CMK (cell line): ENCODE results near the gene SCN8A.

Experiments
- DNase-seq: peaks from one replicate; pipeline ENCODE4 v3.0.0-alpha.2; 2010; ENCODE audit warnings: low read depth

Gene SCN8A

DNA sequence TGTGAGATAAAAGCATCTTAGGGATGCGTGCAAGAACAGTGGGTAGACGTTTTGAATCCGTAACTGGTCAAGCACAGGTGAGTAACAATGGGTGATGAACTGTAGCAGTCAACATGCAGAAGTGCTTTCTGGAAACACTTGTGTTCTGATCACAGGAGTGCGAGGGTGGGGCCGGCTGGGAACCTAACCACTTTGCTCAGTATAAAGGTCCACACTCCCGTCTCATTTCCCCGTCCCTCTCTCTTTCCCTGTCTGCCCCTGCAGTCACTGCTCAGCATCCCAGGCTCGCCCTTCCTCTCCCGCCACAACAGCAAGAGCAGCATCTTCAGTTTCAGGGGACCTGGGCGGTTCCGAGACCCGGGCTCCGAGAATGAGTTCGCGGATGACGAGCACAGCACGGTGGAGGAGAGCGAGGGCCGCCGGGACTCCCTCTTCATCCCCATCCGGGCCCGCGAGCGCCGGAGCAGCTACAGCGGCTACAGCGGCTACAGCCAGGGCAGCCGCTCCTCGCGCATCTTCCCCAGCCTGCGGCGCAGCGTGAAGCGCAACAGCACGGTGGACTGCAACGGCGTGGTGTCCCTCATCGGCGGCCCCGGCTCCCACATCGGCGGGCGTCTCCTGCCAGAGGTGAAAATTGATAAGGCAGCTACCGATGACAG lies 130.4 kb downstream of the SCN8A start:
- DNase-seq = no peak

DNA sequence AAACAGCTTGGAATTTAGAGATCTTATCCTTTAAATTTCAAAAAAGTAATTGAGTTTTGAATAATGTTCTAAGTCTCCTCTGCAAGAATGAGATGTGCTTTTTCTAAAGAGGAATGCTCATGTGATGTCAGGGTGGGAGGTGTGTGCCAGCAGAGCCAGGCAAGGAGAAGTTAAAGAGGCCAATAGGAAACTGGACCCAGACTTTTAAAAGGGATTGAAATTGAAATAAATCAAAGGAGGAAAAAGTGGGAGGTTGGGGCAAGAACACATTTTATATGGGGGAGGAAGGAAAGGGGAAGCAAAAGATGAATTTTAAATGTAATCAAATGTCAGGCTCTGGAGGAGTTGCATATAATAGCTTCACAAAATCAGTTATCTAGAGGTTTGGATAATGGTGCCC lies 131.4 kb downstream of the SCN8A start:
- DNase-seq = no peak

DNA sequence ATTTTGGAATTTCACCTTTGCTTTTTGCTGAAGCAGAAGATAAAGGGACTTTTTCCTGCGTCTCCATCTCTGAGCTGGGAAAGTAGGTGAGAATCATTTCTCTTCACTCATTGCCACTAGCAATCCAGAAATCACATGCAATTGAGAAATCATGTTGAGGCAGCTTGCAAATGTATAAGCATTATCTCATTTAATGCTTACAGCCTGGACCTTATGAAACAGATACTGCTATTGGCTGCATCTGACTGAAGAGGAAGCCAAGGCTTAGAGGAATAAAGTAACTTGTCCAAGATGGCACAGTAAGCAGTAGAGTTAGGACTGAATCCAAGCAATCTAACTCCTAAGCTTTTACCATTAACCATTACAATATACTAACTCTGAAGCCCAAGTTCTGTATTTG lies 135.1 kb downstream of the SCN8A start:
- no peak for DNase-seq

DNA sequence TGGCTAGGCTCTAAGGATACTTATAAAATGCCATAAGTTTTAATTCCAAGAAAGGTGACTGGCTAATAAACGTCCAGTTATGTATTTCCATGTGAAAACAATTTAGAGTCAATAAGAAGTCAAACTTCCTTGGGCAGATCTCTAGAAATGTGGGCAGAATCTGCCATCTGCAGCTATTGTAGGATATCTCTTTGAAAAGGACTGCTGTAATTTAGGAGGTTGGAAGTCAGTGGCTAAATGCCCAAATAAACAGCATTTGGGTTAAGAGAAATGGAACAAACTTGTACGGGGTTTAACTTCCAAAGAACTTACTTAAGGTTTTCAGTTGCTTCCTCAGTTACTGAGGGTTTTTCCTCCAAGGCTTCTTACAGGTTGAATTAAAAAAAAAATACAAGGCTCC lies 135.9 kb downstream of the SCN8A start:
- no peak for DNase-seq

DNA sequence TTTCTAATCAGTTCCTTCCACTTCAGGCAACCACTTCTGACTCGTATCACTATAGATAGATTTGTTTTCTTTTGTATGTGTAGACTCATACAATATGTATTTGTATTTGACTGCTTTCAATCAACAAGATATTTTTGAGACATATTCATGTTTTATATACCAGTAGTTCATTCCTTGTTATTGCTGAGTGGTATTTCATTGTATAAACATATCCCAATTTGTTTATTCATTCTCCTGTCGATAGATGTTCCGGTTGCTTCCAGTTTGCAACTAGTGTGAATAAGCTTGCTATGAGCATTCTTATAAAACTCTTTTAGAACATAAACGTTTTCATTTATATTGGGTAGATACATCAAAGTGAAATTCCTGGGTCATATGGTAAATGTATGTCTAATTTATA lies 138.3 kb downstream of the SCN8A start:
- DNase-seq = no peak

DNA sequence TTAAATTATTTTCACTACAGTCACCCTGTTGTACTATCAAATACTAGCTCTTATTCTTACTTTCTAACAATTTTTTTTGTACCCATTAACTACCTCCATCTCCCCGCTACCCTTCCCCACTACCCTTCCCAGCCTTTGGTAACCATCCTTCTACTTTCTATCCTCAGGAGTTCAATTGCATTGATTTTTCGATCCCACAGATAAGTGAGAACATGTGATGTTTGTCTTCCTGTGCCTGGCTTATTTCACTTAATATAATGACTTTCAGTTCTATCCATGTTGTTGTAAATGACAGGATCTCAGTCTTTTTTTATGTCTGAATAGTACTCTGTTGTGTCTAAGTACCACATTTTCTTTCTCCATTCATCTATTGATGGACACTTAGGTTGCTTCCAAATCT lies 139.7 kb downstream of the SCN8A start:
- no peak for DNase-seq

DNA sequence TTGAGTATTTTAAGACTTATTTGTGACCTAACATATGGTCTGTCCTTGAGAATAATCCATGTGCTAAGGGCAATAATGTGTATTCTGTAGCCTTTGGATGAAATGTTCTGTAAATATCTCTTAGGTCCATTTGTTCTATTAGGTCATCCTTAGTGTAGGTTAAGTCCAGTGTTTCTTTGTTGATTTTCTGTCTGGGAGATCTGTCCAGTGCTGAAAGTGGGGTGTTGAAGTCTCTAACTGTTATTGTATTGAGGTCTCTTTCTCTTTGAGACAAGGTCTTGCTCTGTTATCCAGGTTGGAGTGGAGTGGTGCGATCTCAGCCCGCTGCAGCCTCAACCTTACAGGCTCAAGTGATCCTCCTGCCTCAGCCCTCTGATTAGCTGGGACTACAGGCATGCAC lies 149.5 kb downstream of the SCN8A start:
- no peak for DNase-seq

DNA sequence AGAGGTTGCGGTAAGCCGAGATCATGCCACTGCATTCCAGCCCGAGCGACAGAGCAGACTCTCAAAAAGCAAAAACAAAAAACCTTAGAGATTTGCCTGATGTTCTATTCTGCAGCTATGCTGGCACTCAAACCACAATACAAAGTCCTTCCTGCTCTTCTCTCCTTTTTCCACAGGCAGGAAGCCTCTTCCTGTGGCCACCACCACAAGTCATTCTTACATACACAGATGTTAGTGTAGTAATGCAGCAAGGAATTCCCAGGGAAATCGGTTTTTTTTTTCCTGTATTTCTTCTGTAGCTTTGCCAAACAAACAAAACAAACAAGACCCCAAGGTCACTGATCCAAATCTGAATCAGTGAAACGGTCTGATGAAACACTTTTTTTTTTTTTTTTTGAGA lies 153.2 kb downstream of the SCN8A start:
- DNase-seq = no peak

DNA sequence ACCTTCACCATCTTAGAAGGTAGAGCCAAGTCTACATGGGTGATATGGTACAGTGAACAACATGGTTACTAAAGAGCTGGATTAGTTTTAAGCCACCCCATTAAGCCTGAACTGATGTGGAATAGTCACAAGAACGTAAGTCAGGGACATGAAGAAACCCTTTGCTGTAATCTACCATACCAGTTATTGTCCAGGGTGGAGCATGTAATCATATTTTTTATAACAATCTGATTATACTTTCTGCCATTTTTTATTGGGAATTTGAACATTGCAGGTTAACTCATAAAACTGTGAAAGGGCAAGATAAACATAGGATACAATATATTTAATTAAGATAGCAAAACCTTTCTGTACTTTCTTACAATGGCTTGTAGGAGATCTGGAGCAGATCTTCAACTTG lies 153.9 kb downstream of the SCN8A start:
- DNase-seq = no peak

DNA sequence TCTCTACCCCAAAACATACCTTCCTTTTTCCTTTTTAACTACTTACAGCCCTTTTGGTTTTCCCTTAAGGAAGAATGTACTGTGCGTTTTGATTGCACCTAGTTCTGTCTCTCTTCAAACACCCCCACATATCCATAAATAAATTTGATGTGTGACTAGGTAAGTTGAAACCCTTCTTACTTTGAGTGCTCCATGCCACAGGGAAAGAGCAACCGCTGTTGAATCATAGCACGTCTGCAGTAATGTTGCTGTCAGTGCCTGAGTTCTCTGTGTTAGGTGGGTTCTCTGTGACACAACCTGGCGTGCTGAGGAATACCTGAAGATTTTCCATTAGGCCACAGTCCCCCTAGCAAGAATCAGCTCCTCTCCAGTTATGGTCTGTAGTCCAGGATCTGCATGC lies 155.4 kb downstream of the SCN8A start:
- DNase-seq = no peak

DNA sequence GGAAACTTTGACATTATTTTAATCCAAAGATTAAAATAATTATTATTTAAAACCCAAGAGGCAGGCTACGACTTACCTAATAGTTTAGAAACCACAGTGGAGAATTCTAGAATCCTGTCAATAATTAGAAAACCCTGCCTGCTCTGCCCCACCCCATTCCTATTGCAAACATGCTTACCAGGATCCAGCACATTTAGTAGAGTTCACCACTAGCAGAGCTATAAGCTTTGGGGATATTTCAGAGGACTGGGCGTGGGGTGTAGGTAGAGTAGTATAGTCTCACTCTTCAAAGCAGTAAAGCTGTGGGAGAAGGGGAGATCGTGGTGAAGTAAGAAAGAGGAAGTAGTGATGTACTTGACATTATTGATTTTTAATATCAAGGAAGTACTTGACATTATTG lies 157.2 kb downstream of the SCN8A start:
- DNase-seq = no peak

DNA sequence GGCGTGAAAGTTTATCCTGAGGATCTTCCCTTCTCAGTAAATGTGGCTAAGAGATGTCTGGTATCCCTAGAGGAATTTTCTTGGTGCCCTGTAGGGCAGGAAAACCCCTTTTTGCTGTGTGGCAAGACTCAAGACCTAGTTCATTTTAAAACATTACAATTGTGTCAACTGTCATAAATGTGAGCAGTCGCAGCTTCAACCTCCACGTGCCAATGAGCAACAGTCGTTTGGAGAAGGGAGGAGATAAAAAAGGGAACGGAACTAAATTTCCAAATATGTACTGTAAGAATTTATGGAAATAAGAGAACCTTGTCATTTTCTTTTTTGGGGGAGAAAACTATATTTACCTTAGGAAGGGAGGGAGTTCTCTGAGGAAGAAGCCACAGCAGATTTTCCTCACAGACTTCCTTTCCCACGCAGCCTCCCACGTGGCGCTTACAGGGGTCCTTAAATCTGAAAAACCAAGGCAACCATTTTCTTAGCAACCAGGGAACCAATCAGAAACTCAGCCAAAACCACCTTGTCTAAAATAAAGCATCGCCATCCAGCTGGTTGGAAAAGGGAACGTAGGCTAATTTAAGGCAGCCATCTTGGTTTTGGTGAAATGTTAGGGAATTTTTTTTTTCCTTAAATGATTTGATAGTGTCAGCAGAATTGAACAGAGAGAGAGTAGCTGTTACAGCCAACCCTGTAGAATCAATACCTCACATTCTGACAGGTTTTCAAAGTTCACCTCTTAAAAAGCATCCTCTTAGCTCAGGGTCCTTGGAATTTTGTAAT lies 158.4 kb downstream of the SCN8A start:
- DNase-seq = no peak

DNA sequence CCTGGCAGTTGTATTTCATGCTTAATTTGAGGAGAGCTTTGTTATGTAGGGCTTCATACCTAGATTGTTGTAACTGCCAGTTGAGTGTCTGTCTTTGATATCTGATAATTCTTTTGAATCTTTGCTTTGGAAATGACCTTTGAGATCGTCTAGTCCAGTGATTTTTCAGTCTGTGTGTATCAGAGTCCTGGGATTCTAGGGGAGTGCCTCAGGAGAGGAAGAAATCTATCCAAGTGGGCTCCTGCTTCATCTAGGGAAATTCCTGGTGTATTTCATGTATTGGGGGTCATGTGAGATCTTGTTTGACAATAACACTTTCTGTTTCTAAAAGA lies 158.9 kb downstream of the SCN8A start:
- no peak for DNase-seq

DNA sequence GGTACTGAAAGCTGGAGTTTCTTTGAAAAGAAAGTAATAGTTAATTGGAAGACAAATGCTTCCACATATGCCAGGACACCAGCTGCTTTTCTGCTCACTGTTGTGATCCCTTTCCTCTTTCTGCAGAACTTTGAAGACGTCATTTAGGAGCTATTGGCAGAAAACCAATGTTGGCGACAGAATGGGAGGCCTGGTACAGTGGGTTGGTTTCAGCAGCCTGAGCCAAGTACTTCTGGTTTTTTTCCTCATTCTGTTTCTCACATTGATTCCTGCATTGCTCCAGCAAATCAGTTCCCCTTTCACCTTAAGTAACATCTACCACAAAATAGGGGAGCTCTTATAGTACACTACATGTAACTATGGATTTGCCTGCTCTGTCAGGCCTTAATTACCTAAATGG lies 160.6 kb downstream of the SCN8A start:
- DNase-seq = no peak

DNA sequence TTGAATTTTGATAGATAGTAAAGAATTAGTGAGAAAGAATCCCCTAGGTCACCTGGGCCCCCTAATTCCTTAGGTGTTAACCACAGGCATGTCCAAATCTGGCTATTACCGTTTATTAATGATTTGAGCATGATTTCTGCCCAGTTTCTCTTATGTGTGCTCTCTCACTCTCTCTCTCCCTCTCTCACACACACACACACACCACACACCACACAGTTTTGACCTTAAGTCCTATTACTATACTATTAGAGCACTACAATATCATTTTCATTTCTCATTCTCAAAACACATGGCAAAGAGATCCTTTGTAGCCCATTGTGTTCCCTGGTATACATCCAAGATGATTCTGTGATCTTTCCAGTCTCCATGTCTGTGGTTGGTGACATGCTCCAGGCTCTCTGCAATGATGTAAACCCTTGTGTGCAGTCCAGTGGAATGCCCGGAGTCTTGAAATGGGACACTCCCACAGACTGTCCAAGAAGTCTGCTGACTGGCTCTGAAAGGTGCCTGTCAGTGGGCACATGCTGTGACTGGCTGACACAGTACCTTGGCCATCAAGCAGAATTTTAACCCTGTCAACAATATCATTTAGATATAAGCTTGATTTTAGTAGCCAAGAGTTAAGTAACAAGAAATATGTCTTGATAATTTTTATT lies 161.3 kb downstream of the SCN8A start:
- no peak for DNase-seq

DNA sequence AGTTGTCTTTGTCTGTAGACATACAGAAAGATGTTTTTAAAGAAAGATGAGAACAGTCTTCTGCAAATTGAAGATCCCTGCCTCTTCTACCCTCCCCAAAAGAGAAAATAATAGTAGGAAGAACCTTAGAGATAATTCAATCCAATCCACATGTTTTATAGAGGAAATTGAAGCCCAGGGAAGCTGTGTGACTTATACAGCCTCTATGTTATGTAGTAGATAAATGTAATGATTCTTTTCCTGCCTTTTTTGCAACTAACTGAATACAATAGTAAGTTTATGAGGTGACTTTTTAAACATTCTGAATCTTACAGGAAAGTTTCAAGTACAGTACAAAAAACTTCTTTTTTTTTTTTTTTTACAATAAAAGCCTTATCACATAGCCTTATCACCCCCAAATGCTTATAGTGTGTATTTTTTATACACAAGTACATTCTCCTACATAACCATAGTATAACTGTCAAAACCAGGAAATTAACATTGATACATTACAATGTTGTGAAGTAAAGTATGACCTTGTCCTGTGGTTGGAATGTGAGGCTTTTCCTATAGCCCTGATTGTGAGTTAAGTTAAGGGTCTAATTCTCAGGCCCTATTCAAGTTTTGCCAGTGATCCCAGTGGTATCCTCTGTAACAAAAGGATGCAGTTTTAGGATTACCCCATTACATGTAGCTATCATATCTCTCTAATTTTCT lies 163.1 kb downstream of the SCN8A start:
- DNase-seq = no peak

DNA sequence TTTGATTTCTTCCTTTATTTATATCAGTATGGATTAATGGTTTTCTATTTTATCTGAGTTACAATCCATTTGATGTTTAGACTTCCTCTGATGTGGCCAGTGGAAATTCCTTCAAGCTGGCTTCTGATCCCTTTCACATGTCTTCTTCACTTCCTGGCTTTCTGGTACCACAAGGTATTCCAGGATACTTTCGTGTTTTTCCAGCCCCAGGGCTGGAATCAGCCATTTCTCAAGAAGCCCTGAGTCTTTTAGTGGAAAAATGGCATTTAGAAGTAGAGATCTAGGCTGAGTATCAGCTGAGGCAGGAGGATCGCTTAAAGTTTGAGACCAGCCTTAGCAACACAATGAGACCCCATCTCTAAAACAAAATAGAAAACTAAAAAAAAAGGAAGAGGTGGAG lies 164.2 kb downstream of the SCN8A start:
- DNase-seq = no peak

DNA sequence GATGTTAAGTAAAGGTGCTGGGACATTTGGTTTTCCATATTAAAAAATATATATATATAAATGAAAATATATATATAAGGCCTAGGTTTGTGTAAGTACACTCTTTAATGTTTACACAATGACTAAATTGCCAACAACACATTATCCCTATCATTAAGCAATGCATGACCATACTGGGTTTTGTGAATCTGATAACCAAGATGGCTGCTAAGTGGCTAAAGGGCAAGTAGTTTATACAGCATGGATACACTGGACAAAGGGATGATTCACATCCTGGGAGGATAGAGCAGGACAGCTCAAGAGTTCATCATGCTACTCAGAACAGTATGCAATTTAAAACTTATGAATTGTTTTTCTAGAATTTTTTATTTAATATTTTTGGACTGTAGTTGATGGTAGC lies 168.1 kb downstream of the SCN8A start:
- no peak for DNase-seq

DNA sequence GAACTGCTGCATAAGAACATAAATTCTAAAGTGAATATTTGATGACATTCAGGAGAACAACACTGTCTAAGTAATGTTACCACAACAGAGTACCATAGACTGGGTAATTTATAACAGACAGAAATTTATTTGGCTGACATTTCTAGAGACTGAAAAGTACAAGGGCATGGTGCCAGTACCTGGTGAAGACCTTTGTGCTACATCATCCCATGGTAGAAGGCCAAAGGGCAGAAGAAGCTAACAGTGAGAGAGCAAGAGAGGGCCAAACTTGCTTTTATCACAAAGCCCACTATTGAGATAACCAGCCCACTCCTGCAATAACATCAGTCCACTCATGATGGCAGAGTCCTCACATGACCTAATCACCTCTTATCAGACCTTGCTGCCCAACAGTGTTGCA lies 168.7 kb downstream of the SCN8A start:
- no peak for DNase-seq

DNA sequence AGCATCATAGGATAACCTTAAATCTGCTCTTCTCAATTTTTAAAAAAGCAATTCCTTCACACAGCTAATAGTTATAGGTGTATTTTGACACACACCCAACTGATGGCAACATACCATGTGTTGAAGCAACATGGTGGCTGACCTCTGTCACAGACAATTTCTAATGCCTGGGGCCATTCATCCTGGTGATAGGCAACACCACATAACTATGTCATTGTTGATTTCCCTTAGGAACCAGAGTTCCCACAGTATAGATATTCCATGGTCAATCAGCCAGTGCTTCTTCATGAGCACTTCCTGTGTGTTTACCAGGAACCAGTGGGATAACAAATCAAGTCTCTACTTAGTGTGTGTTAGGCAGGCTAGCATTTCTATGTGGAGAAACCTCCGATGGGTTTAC lies 169.2 kb downstream of the SCN8A start:
- DNase-seq = no peak

DNA sequence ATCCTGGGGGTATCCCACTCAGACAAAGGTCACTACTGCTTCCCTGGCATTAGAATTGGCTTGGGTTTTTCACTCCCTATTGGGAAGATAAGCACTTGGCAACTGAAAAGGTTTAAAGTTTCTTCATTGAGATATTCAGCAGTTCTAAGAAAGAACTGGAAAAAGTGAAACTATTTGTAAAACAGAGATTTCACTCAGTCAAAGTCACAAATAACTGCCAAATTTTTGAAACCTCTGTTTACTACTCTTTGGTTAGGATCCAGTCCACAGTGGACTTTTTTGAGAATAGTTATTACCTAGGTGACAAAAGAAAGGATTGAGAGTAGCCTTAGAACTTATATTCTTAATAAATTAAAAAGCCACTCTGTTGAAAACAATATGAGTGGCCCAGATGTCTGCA lies 172.7 kb downstream of the SCN8A start:
- DNase-seq = no peak

DNA sequence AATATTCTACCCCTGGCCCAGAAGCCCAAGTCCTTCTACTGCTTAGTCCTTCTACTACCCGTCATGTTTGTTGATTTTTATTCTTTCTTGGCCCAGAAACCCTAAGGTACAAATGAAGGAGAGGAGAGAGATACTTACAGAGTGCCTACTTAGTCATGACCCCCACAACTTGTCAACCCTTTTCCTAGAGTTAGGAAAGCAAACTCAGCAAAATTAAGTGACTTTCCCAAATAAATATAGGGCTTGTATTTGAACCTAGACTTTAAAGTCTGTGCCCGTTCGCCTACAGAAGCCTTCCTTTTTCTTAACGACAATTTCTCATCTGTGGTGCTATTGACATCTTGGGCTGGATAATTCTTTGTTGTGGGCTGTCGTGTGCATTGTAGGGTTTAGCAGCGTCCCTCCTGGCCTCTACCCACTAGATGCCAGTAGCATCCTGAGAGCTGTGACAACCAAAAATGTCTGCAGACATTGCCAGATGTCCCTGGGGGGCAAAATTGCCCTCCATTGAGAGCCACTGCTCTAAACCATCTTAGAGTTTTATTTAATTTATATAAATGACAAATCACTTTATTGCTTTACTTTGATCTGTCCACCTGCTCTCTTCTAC lies 175.1 kb downstream of the SCN8A start:
- DNase-seq = no peak

DNA sequence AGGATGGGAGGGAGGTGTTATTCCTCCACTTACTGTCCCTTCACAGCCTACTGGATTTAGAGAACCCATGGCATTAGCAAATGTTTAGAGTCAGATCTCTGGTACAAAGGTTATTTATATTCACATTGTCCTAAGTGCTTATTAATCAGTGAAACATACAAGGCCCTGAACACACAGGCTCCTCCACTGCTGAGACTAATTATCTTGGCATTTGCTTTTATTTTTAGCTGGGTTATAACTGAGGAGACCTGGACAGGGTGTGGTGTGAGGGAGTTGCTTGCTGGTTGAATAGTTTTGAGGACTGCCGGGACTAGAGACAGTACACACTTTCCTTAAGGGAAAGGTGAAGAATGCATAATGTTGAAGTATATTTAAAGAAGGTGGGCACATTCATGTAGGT lies 180.0 kb downstream of the SCN8A start:
- no peak for DNase-seq
